SJCRH30 (cell line): Measurements from ENCODE around the gene AAGAB. TPM values are rescaled to one million over a fixed set of nuclear protein-coding genes. Genes with fewer than 3 reads are reported as not detected.

Experiments
- DNase-seq, 2 experiments: peaks; one replicate each; pipeline ENCODE4 v3.0.0-alpha.2; 2015 to 2020
- H3K27ac ChIP-seq: fragments of 250-450 bp; sonication (Bioruptor Pico); 2 replicates; pipeline ENCODE4 v1.5.1; 2020; ENCODE audit warnings: mild to moderate bottlenecking, moderate library complexity
- H3K27me3 ChIP-seq: fragments of 250-450 bp; sonication (Bioruptor Pico); 2 replicates; pipeline ENCODE4 v1.5.1; 2020; ENCODE audit warnings: mild to moderate bottlenecking, moderate library complexity
- H3K36me3 ChIP-seq: fragments of 250-450 bp; sonication (Bioruptor Pico); 2 replicates; pipeline ENCODE4 v1.5.1; 2020; ENCODE audit warnings: mild to moderate bottlenecking, moderate library complexity
- H3K4me1 ChIP-seq: fragments of 250-450 bp; sonication (Bioruptor Pico); 2 replicates; pipeline ENCODE4 v1.5.1; 2020; ENCODE audit warnings: mild to moderate bottlenecking, moderate library complexity
- H3K4me3 ChIP-seq: fragments of 250-450 bp; sonication (Bioruptor Pico); 2 replicates; pipeline ENCODE4 v1.5.1; 2020; ENCODE audit warnings: mild to moderate bottlenecking, moderate library complexity
- H3K9me3 ChIP-seq: fragments of 250-450 bp; sonication (Bioruptor Pico); replicated peaks from 2 replicates; pipeline ENCODE4 v1.5.1; 2020; ENCODE audit warnings: mild to moderate bottlenecking, moderate library complexity
- total RNA-seq: library from RNA; depleted of rRNA; stranded (reverse); fragments of >200 nt; shearing (Covaris generic); gene quantifications from 2 replicates; pipeline ENCODE4 v1.2.3, GENCODE V29; 2014

The AAGAB gene
- total RNA-seq, 1 experiment from 2014 or later = 54.8 TPM

GRCh38 chr15:67210555-67211168, 43.8 kb downstream of the AAGAB start:
- Histone ChIP-seq H3K4me1 (peaks cover 7% of the 10 kb centered on the region), H3K36me3 (peaks cover 11% of the 10 kb centered on the region), H3K27me3 (no peaks in the 10 kb centered on the region), H3K27ac (no peak overlapping the region), H3K4me3 (no peak overlapping the region), H3K9me3 (no peaks in the 10 kb centered on the region)
- DNase-seq = no peak

- Histone ChIP-seq H3K4me3 (no peak overlapping the region), H3K9me3 (no peaks in the 10 kb centered on the region), H3K27ac (no peak overlapping the region), H3K4me1 (no peaks in the 10 kb centered on the region), H3K36me3 (peaks cover 12% of the 10 kb centered on the region), H3K27me3 (no peaks in the 10 kb centered on the region)
- DNase-seq = no peak
These were observed 46.1 kb downstream of the AAGAB start for GRCh38 chr15:67208396-67208795.

- H3K27ac ChIP-seq = no peak overlapping the region
- H3K4me1 ChIP-seq = no peaks in the 10 kb centered on the region
- no peaks in the 10 kb centered on the region for H3K9me3 ChIP-seq
- no peak overlapping the region for H3K4me3 ChIP-seq
- no peaks in the 10 kb centered on the region for H3K27me3 ChIP-seq
- DNase-seq = no peak
- H3K36me3 ChIP-seq = peaks cover 15% of the 10 kb centered on the region
These were observed 46.8 kb downstream of the AAGAB start for GRCh38 chr15:67207555-67208207.

- no peaks in the 10 kb centered on the region for H3K9me3 ChIP-seq
- H3K4me3 ChIP-seq = no peak overlapping the region
- no peak for DNase-seq
- H3K27ac ChIP-seq = no peak overlapping the region
- H3K27me3 ChIP-seq = no peaks in the 10 kb centered on the region
- peaks cover 20% of the 10 kb centered on the region for H3K4me1 ChIP-seq
- peaks cover 10% of the 10 kb centered on the region for H3K36me3 ChIP-seq
These were observed 51.5 kb downstream of the AAGAB start for GRCh38 chr15:67202991-67203390.

- H3K4me3 ChIP-seq = no peak overlapping the region
- H3K27me3 ChIP-seq = no peaks in the 10 kb centered on the region
- no peaks in the 10 kb centered on the region for H3K9me3 ChIP-seq
- peaks cover 20% of the 10 kb centered on the region for H3K4me1 ChIP-seq
- no peak for DNase-seq
- H3K27ac ChIP-seq = no peak overlapping the region
- H3K36me3 ChIP-seq = peaks cover 8% of the 10 kb centered on the region
These were observed 52.4 kb downstream of the AAGAB start for GRCh38 chr15:67202091-67202490.

GRCh38 chr15:67201136-67201535, 53.3 kb downstream of the AAGAB start:
- no peak overlapping the region for H3K4me3 ChIP-seq
- H3K9me3 ChIP-seq = no peaks in the 10 kb centered on the region
- peaks cover 26% of the 10 kb centered on the region for H3K4me1 ChIP-seq
- peaks cover 8% of the 10 kb centered on the region for H3K36me3 ChIP-seq
- peak; percentile 33 to 49 for DNase-seq
- H3K27me3 ChIP-seq = no peaks in the 10 kb centered on the region
- no peak overlapping the region for H3K27ac ChIP-seq

GRCh38 chr15:67199881-67200763, 54.3 kb downstream of the AAGAB start:
- peak in 1 of 2 experiments; percentile 39 for DNase-seq

GRCh38 chr15:67199391-67199790, 55.1 kb downstream of the AAGAB start:
- Histone ChIP-seq H3K9me3 (no peaks in the 10 kb centered on the region), H3K36me3 (peaks cover 7% of the 10 kb centered on the region; the same call in 1 of the 2 replicates), H3K4me1 (peaks cover 26% of the 10 kb centered on the region), H3K4me3 (no peak overlapping the region), H3K27ac (peak overlapping the region; percentile 32), H3K27me3 (no peaks in the 10 kb centered on the region)
- DNase-seq = no peak

More at GRCh38 chr15:67199881-67200763, 54.3 kb downstream of the AAGAB start:
- Histone ChIP-seq H3K4me1 (peaks cover 26% of the 10 kb centered on the region), H3K36me3 (peaks cover 6% of the 10 kb centered on the region; the same call in 1 of the 2 replicates), H3K4me3 (no peak overlapping the region), H3K27me3 (no peaks in the 10 kb centered on the region), H3K9me3 (no peaks in the 10 kb centered on the region), H3K27ac (peak overlapping the region; percentile 32)

GRCh38 chr15:67198157-67198754, 56.2 kb downstream of the AAGAB start:
- peaks cover 26% of the 10 kb centered on the region for H3K4me1 ChIP-seq
- H3K27me3 ChIP-seq = no peaks in the 10 kb centered on the region
- no peak overlapping the region for H3K27ac ChIP-seq
- no peak for DNase-seq
- H3K9me3 ChIP-seq = no peaks in the 10 kb centered on the region
- peaks cover 11% of the 10 kb centered on the region; the same call in 1 of the 2 replicates for H3K36me3 ChIP-seq
- H3K4me3 ChIP-seq = no peak overlapping the region

- H3K27ac ChIP-seq = no peak overlapping the region
- peaks cover 26% of the 10 kb centered on the region for H3K4me1 ChIP-seq
- no peak for DNase-seq
- no peaks in the 10 kb centered on the region for H3K9me3 ChIP-seq
- peaks cover 13% of the 10 kb centered on the region; the same call in 1 of the 2 replicates for H3K36me3 ChIP-seq
- no peak overlapping the region for H3K4me3 ChIP-seq
- no peaks in the 10 kb centered on the region for H3K27me3 ChIP-seq
These were observed 57.1 kb downstream of the AAGAB start for GRCh38 chr15:67197364-67197695.

- H3K36me3 ChIP-seq = peaks cover 18% of the 10 kb centered on the region; the same call in 1 of the 2 replicates
- no peak for DNase-seq
These were observed 57.6 kb downstream of the AAGAB start for GRCh38 chr15:67196672-67197363.

GRCh38 chr15:67196222-67196621, 58.2 kb downstream of the AAGAB start:
- H3K9me3 ChIP-seq = no peaks in the 10 kb centered on the region
- H3K27ac ChIP-seq = no peak overlapping the region
- H3K4me3 ChIP-seq = no peak overlapping the region
- H3K36me3 ChIP-seq = peaks cover 22% of the 10 kb centered on the region
- H3K4me1 ChIP-seq = peaks cover 21% of the 10 kb centered on the region
- H3K27me3 ChIP-seq = no peaks in the 10 kb centered on the region
- DNase-seq = no peak

More at GRCh38 chr15:67196672-67197363, 57.6 kb downstream of the AAGAB start:
- peaks cover 26% of the 10 kb centered on the region for H3K4me1 ChIP-seq
- H3K27me3 ChIP-seq = no peaks in the 10 kb centered on the region
- no peak overlapping the region for H3K27ac ChIP-seq
- no peak overlapping the region for H3K4me3 ChIP-seq
- H3K9me3 ChIP-seq = no peaks in the 10 kb centered on the region

- Histone ChIP-seq H3K27ac (no peak overlapping the region), H3K36me3 (peaks cover 28% of the 10 kb centered on the region), H3K4me1 (peaks cover 14% of the 10 kb centered on the region)
These were observed 59.2 kb downstream of the AAGAB start for GRCh38 chr15:67195305-67195704.

More at GRCh38 chr15:67195305-67195704, 59.2 kb downstream of the AAGAB start:
- H3K9me3 ChIP-seq = no peaks in the 10 kb centered on the region
- no peak overlapping the region for H3K4me3 ChIP-seq
- DNase-seq = no peak
- H3K27me3 ChIP-seq = no peaks in the 10 kb centered on the region
